Upper lobe of right lung (tissue), 1 donor: ENCODE data around the gene TXNRD2. TPM values are rescaled to one million over a fixed set of nuclear protein-coding genes. Genes with fewer than 3 reads are reported as not detected.
A peak's percentile ranks its signal among the peaks of the same experiment; 100 is the strongest.

Experiments used
- ATAC-seq: fragments of 200-7000 bp; cut with Tn5 transposase; one replicate; pipeline ENCODE4 v1.9.1; 2020; ENCODE audit warnings: mild to moderate bottlenecking, moderate library complexity
- DNase-seq: peaks from one replicate; pipeline ENCODE4 v3.0.0-alpha.2; 2020
- H3K27ac ChIP-seq: fragments of 200-600 bp; one replicate; pipeline ENCODE4 v1.8.0; 2022
- H3K27me3 ChIP-seq: fragments of 200-600 bp; one replicate; pipeline ENCODE4 v1.8.0; 2022; ENCODE audit warnings: mild to moderate bottlenecking
- H3K36me3 ChIP-seq: fragments of 200-600 bp; one replicate; pipeline ENCODE4 v1.8.0; 2022
- H3K4me1 ChIP-seq: fragments of 200-600 bp; one replicate; pipeline ENCODE4 v1.8.0; 2022
- H3K4me3 ChIP-seq: fragments of 200-600 bp; one replicate; pipeline ENCODE4 v1.8.0; 2022; ENCODE audit warnings: mild to moderate bottlenecking
- H3K9me3 ChIP-seq: fragments of 200-600 bp; one replicate; pipeline ENCODE4 v1.8.0; 2022
- intact Hi-C: fragments of 100-400 bp; cut with DNase I; formaldehyde crosslinking; loops from one replicate; pipeline ENCODE4 v1.11.0; 2022
- total RNA-seq: library from RNA; stranded (reverse); fragmentation: NEBNext Ultra II Directional; extraction: Animal tissue kit (Norgen Biotek cat#: 25700); gene quantifications from one replicate; pipeline ENCODE4 v1.2.1, GENCODE V29; 2021
- TF ChIP-seq, protein P1 (sequence below): fragments of 200-600 bp; IDR thresholded peaks from one replicate; pipeline ENCODE4 v1.8.0; 2022; ENCODE audit warnings: antibody characterized with exemption
- donor health status: DM: no; HTN: yes; CAD: no; lungs with severe emphysema.

The TXNRD2 gene
- total RNA-seq, 1 donor from 2014 or later, result 40.7 TPM

DNA sequence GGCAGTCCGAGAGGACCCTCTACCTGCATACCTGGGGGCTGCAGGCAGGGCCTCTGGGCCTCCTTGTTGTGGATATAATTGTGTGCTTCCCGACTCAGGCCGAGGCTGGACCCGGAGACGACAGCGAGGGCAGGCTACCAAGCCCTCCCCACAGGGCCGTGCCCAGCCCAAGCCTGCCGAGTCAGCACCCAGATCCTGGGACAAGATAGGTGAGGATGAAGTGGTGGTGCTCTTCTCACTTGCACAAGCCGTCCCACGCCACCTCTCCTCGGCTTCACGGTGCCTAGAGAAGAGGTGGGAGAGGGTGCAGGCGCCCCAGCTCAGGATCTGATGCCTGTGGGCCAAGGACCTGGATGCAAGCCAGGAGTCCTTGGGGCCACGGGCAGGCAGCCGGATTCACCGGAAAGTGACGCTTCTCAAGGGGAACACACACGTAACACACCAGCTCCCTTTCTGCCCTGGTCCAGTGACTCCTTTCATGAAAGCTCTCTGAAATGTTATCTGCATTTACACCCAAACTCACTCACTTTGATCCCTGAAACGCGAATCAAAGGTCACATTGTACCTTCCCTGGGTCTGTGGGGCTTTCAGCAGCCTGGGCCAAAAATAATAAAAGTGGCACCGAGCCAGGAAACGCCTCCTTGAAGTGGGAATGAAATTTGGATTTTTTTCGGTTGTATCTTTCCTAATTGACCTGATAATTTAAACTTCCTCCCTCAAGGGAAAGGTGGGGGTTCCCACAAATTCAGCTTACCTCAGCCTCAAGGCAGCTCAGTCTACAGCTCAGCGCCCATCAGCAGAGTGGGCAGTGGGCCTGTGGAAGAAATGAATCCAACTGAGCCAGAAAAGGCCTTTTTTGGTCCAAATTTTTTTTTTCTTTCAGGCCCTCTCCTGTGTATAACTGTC lies 85.9 kb downstream of the TXNRD2 start:
- Histone ChIP-seq H3K27me3 (no peaks in the 10 kb centered on the region), H3K9me3 (no peaks in the 10 kb centered on the region), H3K4me3 (peak overlapping the region; percentile 86), H3K36me3 (peaks cover 13% of the 10 kb centered on the region), H3K27ac (peak overlapping the region; percentile 94), H3K4me1 (peaks cover 33% of the 10 kb centered on the region)
- intact Hi-C loops, result no loop called here
- DNase-seq (peak; percentile 85), ATAC-seq (peak; percentile 17)
- TF ChIP-seq, protein P1, sequence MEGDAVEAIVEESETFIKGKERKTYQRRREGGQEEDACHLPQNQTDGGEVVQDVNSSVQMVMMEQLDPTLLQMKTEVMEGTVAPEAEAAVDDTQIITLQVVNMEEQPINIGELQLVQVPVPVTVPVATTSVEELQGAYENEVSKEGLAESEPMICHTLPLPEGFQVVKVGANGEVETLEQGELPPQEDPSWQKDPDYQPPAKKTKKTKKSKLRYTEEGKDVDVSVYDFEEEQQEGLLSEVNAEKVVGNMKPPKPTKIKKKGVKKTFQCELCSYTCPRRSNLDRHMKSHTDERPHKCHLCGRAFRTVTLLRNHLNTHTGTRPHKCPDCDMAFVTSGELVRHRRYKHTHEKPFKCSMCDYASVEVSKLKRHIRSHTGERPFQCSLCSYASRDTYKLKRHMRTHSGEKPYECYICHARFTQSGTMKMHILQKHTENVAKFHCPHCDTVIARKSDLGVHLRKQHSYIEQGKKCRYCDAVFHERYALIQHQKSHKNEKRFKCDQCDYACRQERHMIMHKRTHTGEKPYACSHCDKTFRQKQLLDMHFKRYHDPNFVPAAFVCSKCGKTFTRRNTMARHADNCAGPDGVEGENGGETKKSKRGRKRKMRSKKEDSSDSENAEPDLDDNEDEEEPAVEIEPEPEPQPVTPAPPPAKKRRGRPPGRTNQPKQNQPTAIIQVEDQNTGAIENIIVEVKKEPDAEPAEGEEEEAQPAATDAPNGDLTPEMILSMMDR, result no peak

DNA sequence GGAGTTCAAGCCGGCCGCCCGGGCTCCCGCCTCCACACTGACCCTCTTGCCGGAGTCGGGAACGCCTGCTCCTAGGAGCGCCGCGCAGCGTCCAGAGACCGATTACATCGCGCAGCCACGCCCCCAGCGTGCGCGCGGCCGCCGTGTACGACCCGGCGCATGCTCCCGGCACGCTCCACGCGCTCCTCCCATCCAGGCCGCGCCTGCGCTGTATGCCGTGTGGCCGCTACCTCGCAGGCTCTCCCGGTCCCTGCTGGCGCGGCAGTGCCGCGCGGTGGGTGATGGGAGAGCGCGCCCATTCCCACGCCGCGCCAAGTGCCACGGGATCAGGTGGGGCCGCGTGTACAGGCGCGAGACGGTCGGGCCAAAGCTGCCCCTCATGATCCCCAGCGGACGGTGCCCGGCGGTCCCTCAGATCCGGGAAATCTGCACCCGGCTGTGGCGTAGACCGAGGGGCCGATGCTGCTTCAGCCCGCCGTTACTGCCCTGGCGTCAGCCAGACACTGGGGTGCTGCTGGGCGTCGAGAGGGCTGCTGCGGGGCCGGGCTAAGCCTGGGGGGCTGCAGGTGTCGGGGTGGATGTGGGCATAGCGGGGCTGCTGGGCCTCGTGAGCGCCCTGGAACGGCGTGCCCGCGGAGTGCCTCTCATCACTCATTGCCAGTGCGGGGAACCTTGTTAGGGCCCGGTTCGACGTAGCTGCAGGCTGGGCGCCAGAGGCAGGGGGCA lies 86.7 kb downstream of the TXNRD2 start, which contains the start of the genes GNB1L and RTL10:
Gene GNB1L, minus strand, starts transcription at position 97 of the 726 bp plus-strand sequence. CDS start 33,519 bp downstream, outside the sequence.
Gene RTL10, minus strand, starts transcription at position 97 of the 726 bp plus-strand sequence. CDS start 2,613 bp downstream, outside the sequence.
- H3K27ac ChIP-seq, result peak within 1 kb of the TSS; percentile 94
- peaks cover 40% of the 10 kb centered on the region for H3K4me1 ChIP-seq
- H3K9me3 ChIP-seq, result no peaks in the 10 kb centered on the region
- DNase-seq, result peak; percentile 99
- no peaks in the 10 kb centered on the region for H3K27me3 ChIP-seq
- H3K36me3 ChIP-seq, result peaks cover 14% of the 10 kb centered on the region
- intact Hi-C loops, result no loop called here
- H3K4me3 ChIP-seq, result peak within 1 kb of the TSS; percentile 86
- peak; percentile 95 for ATAC-seq
- TF ChIP-seq, protein P1, result no peak

DNA sequence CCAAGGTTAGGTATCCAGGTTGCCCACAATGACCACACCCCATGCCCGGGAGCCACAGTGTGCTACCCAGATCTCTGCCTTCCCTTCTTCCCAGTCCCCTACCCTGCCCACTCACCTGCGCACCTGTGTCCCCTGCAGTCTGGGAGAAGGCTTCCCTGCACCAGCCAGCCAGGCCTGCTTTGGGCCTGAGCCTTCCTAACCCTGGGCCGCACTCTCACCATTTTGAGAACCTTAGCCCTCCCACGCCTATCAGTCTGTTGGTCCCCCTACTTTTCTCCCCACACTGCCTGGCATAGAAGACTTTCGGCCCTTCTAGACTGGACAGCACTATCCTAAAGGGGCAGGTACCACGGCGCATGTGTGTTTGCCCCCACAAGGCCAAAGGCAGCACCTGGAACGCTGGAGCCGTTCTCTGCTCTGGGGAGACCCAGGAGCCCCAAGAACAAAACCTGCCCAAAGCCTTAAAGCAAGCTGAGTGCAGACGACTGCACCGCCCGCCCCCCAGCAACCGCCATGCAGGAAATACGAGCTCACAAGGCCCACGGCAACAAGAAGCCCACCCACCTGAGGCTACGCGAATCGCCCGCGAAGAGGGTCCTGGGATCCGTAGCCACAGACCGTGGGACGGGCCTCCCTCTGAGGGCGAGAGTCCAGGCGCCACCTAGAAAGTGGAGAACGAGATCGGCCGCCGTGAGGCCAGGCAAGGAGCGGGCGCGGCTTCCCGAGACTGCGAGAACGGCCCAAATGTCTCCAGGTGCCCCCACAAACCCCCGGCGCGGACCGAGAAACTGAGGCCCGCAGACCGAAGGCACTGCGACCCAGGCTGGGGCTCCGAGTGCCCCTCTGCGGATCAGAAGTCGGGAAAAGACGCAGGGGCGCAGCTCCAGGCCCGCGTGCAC lies 87.5 kb downstream of the TXNRD2 start:
- peaks cover 45% of the 10 kb centered on the region for H3K4me1 ChIP-seq
- intact Hi-C loops, result no loop called here
- peak overlapping the region; percentile 86 for H3K4me3 ChIP-seq
- peak overlapping the region; percentile 94 for H3K27ac ChIP-seq
- ATAC-seq (peak; percentile 0), DNase-seq (peak; percentile 68)
- peaks cover 14% of the 10 kb centered on the region for H3K36me3 ChIP-seq
- H3K27me3 ChIP-seq, result no peaks in the 10 kb centered on the region
- TF ChIP-seq, protein P1, result no peak
- H3K9me3 ChIP-seq, result no peaks in the 10 kb centered on the region

DNA sequence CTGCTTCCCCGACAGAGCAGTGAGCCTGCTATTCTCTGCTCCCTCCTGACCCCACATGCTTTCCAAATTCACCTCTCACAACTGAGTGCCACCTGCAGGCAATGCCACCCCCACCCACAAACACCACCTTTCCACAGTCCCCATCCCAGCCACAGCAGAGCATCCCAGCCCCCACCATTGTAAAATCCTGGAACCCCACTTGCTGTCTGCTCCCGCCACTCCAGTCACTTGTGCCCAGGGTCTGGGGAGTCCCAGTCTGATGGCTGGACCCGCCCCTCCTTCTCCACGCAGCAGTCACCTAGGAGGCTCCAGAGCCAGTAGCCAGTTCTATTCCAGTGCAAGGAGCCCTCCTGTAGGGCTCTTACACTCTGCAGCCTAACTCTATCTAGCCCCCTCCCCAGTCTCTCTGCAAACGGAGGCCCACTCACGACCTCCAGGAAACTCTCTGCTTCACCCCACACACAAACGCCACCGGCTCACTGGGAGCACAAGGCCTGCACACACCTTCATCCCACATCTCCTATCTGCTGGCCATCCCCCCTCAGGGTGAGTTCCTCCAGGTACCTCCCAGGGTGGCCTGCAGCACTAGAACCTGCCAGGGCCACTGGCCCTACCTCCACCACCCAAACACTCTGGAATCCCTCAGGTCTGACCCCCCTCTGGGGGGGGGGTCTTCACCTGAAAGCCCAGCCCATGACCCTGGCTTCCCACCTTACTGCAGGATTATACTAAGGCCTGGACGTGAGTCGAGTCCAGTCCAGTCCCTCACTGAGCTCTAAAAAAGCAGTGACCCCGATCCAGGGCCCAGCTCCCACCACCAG lies 88.3 kb downstream of the TXNRD2 start:
- no peaks in the 10 kb centered on the region for H3K27me3 ChIP-seq
- H3K36me3 ChIP-seq, result peaks cover 14% of the 10 kb centered on the region
- ATAC-seq, result no peak
- peak overlapping the region; percentile 94 for H3K27ac ChIP-seq
- intact Hi-C loops, result no loop called here
- H3K4me3 ChIP-seq, result peak overlapping the region; percentile 86
- no peak for DNase-seq
- no peaks in the 10 kb centered on the region for H3K9me3 ChIP-seq
- H3K4me1 ChIP-seq, result peaks cover 53% of the 10 kb centered on the region
- TF ChIP-seq, protein P1, result no peak
